SK-N-SH treated with all-trans-retinoic acid at 6 μM for 48 hours (cell line): ENCODE data around the gene OASL.

Source experiments
- ARNTL ChIP-seq: fragments of 450-650 bp; formaldehyde crosslinking; IDR thresholded peaks from 2 replicates; pipeline ENCODE4 v1.5.0; 2020; ENCODE audit warnings: low read depth, mild to moderate bottlenecking, moderate library complexity, borderline replicate concordance
- CREB5 ChIP-seq: fragments of 250-450 bp; sonication (Bioruptor Pico); IDR thresholded peaks from 2 replicates; pipeline ENCODE4 v1.5.1; 2020; ENCODE audit warnings: low read depth, mild to moderate bottlenecking, moderate library complexity
- OSR1 ChIP-seq: fragments of 250-450 bp; sonication (Bioruptor Pico); IDR thresholded peaks from 2 replicates; pipeline ENCODE4 v1.8.0; 2022; ENCODE audit warnings: moderate library complexity, mild to moderate bottlenecking, inconsistent platforms
- PATZ1 ChIP-seq: fragments of 250-450 bp; sonication (Bioruptor Pico); IDR thresholded peaks from 2 replicates; pipeline ENCODE4 v1.8.0; 2020; ENCODE audit warnings: mild to moderate bottlenecking, moderate library complexity, borderline replicate concordance

GRCh38 chr12:120993496-120993895 is 45.5 kb downstream of the OASL start:
- TF ChIP-seq CREB5 (CRISPR knock-in tag) (no peak), PATZ1 (no peak), OSR1 (no peak), ARNTL (CRISPR knock-in tag) (no peak)
